ENCODE data around the gene MRI1. TPM values are rescaled to one million over a fixed set of nuclear protein-coding genes. Genes with fewer than 3 reads are reported as not detected.

MRI1 gene
- polyA plus RNA-seq, 1 donor from 2014 or later = 71.2 TPM

DNA sequence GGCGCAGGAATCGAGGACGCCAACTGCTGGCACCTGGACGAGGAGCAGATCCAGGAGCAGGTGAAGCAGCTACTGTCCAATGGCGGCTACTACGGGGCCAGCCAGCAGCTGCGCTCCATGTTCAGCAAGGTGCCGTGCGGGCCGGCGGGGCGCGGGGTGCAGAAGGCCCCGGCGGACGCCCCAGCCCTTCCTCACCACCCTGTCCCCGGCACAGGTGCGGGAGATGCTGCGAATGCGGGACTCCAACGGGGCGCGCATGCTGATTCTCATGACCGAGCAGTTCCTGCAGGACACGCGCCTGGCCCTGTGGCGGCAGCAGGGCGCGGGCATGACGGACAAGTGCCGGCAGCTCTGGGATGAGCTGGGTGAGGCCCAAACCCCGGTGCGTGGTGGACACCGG, 44.5 kb downstream of the MRI1 start:
- Histone ChIP-seq H3K9me3 (ENCODE audit: low read length) (no peaks in the 10 kb centered on the region), H2AFZ (ENCODE audit: low read depth, low read length) (no peak overlapping the region), H3K27me3 (ENCODE audit: insufficient read depth, low read depth, low read length) (no peaks in the 10 kb centered on the region), H3K79me2 (replicated peaks; ENCODE audit: insufficient read depth, low read length) (no peaks in the 10 kb centered on the region), H3K36me3 (ENCODE audit: insufficient read depth, low read length) (no peaks in the 10 kb centered on the region), H3K4me3 (ENCODE audit: low read length) (no peak overlapping the region), H4K20me1 (ENCODE audit: insufficient read depth) (no peaks in the 10 kb centered on the region), H3K4me2 (ENCODE audit: low read length) (no peak overlapping the region), H3K27ac (ENCODE audit: low read length) (no peak overlapping the region), H3K9me2 (ENCODE audit: insufficient read depth, low read length) (no peaks in the 10 kb centered on the region), H3K9ac (ENCODE audit: low read length) (no peak overlapping the region), H3F3A (ENCODE audit: insufficient read depth, low read length, poor library complexity, severe bottlenecking) (no peaks in the 10 kb centered on the region)
- no peak for TF ChIP-seq EZH2 (IDR thresholded peaks at IDR 0.05; ENCODE audit: borderline replicate concordance, insufficient read depth, low read length, poor library complexity, severe bottlenecking)
- no peak for TF ChIP-seq POLR2AphosphoS5 (IDR thresholded peaks at IDR 0.05)
- no peak for TF ChIP-seq REST (IDR thresholded peaks at IDR 0.05; ENCODE audit: borderline replicate concordance)
- TF ChIP-seq TAF1 (IDR thresholded peaks at IDR 0.05; ENCODE audit: low read depth) = no peak
- TF ChIP-seq CTCF (IDR thresholded peaks at IDR 0.05; ENCODE audit: poor library complexity, severe bottlenecking) = no peak
- no peak for TF ChIP-seq SMC3 (conservative IDR thresholded peaks at IDR 0.05; ENCODE audit: poor library complexity)
- TF ChIP-seq EP300 (conservative IDR thresholded peaks at IDR 0.05; ENCODE audit: poor library complexity, severe bottlenecking) = no peak
- TF ChIP-seq MXI1 (conservative IDR thresholded peaks at IDR 0.05; ENCODE audit: poor library complexity, severe bottlenecking) = no peak
- no peak for TF ChIP-seq RAD21 (conservative IDR thresholded peaks at IDR 0.05)

DNA sequence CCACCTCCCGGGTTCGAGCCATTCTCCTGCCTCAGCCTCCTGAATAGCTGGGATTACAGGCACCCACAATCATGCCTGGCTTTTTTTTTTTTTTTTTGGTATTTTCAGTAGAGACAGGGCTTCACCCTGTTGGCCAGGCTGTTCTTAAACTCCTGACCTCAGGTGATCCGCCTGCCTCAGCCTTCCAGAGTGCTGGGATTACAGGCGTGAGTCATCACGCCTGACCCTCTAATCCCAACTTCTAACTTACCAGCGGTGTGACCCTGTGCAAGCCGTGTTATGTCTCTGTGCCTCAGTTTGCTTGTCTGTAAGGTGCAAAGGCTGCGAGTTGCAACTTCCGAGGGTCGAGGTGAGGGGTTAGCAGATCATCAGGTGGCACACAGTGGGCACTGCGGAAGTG, 48.2 kb downstream of the MRI1 start:
- Histone ChIP-seq H3K9me3 (ENCODE audit: low read length) (no peaks in the 10 kb centered on the region), H3F3A (ENCODE audit: insufficient read depth, low read length, poor library complexity, severe bottlenecking) (no peaks in the 10 kb centered on the region), H3K4me3 (ENCODE audit: low read length) (no peak overlapping the region), H3K27me3 (ENCODE audit: insufficient read depth, low read depth, low read length) (no peaks in the 10 kb centered on the region), H3K36me3 (ENCODE audit: insufficient read depth, low read length) (no peaks in the 10 kb centered on the region), H3K27ac (ENCODE audit: low read length) (no peak overlapping the region), H4K20me1 (ENCODE audit: insufficient read depth) (no peaks in the 10 kb centered on the region), H2AFZ (ENCODE audit: low read depth, low read length) (no peak overlapping the region), H3K9me2 (ENCODE audit: insufficient read depth, low read length) (no peaks in the 10 kb centered on the region), H3K79me2 (replicated peaks; ENCODE audit: insufficient read depth, low read length) (no peaks in the 10 kb centered on the region), H3K9ac (ENCODE audit: low read length) (no peak overlapping the region), H3K4me2 (ENCODE audit: low read length) (no peak overlapping the region)
- TF ChIP-seq TAF1 (IDR thresholded peaks at IDR 0.05; ENCODE audit: low read depth) (no peak), REST (IDR thresholded peaks at IDR 0.05; ENCODE audit: borderline replicate concordance) (no peak), CTCF (IDR thresholded peaks at IDR 0.05; ENCODE audit: poor library complexity, severe bottlenecking) (no peak), RAD21 (conservative IDR thresholded peaks at IDR 0.05) (no peak), MXI1 (conservative IDR thresholded peaks at IDR 0.05; ENCODE audit: poor library complexity, severe bottlenecking) (no peak), POLR2AphosphoS5 (IDR thresholded peaks at IDR 0.05) (no peak), SMC3 (conservative IDR thresholded peaks at IDR 0.05; ENCODE audit: poor library complexity) (no peak), EZH2 (IDR thresholded peaks at IDR 0.05; ENCODE audit: borderline replicate concordance, insufficient read depth, low read length, poor library complexity, severe bottlenecking) (no peak), EP300 (conservative IDR thresholded peaks at IDR 0.05; ENCODE audit: poor library complexity, severe bottlenecking) (no peak)

All from neural cell (in vitro differentiated cells).